Measurements from ENCODE around the gene DEPP1.

DEPP1 gene

DNA sequence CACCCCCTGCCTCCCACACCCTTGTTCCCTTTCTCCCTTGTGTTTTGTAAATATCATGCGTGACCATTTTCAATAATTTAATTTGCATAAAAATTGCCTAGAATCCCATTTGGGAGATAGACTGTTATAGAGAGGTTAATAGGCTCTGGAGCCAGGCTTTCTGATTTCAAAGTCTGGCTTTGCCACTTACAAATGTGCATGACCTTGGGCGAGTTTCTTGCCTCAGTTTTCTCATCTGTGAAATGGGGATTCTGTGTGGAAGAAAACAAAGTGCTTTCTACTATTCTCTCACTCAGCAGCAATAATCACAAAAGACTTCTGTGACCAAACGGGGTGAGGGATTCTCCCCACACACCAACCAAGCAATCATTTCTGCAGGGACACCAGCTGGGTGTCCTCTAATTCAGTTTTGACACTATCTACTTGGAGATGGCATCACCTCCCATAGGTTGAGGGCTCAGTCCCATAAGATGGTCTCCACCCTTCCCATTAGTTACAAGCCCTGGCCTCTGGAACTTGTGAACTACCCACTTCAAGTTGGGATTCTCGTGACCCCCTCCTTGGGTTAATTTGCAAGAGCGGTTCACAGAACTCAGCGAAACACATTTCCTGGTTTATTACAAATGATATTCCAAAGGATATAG, 18.6 kb upstream of the DEPP1 start:
- H3K9me3 ChIP-seq (ENCODE audit: severe bottlenecking), result no peaks in the 10 kb centered on the region
- peaks cover 3% of the 10 kb centered on the region for H3K4me1 ChIP-seq (ENCODE audit: insufficient read depth, poor library complexity, severe bottlenecking)
- ATAC-seq (ENCODE audit: low read depth) (no peak), DNase-seq (ENCODE audit: low spot score) (no peak)
- no peaks in the 10 kb centered on the region; the same call in 1 of the 2 replicates for H3K36me3 ChIP-seq (ENCODE audit: low read depth)
- H3K4me3 ChIP-seq (ENCODE audit: severe bottlenecking), result no peak overlapping the region
- no peak overlapping the region for H3K27ac ChIP-seq (ENCODE audit: poor library complexity, severe bottlenecking)
- TF ChIP-seq, protein P1, sequence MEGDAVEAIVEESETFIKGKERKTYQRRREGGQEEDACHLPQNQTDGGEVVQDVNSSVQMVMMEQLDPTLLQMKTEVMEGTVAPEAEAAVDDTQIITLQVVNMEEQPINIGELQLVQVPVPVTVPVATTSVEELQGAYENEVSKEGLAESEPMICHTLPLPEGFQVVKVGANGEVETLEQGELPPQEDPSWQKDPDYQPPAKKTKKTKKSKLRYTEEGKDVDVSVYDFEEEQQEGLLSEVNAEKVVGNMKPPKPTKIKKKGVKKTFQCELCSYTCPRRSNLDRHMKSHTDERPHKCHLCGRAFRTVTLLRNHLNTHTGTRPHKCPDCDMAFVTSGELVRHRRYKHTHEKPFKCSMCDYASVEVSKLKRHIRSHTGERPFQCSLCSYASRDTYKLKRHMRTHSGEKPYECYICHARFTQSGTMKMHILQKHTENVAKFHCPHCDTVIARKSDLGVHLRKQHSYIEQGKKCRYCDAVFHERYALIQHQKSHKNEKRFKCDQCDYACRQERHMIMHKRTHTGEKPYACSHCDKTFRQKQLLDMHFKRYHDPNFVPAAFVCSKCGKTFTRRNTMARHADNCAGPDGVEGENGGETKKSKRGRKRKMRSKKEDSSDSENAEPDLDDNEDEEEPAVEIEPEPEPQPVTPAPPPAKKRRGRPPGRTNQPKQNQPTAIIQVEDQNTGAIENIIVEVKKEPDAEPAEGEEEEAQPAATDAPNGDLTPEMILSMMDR (IDR thresholded peaks at IDR 0.05; ENCODE audit: poor library complexity, severe bottlenecking), result no peak
- no peaks in the 10 kb centered on the region for H3K27me3 ChIP-seq (ENCODE audit: insufficient read depth, poor library complexity, severe bottlenecking)

DNA sequence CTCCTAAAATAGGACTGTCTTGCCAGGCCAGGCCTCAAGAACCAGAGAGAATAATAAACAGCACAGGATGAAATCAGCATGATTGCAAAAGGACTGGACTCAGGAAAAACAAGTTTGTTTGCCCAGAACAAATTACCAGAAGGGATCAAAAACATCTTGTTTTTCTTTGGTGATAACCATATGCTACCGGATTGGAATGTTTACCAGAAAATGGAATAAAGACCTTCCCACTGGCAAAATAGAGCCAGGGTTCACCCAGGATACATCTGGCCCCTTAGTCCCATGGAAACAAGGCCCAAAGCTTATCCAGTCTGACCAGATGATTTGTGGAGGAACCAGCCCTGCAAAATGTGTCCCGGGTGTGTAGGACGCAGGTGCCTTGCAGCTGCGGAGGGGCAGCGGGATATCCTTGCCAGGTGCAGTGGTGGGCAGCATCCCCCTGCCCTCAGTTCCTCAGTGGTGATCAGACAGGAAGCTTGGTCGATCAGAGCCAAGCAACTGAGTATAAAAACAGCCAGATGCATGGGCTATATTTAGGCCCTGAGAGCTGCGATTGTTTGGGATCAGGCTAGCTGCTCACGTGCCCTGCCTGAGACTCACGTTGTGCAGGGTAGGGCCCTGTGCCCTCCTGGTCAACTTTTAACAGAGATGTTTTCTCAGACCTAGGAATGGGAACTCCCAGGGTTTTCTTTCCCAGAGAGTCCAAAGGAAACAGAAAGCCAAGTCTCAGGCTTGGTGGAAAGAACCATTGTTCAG, 17.5 kb upstream of the DEPP1 start:
- DNase-seq (ENCODE audit: low spot score), result no peak
- Histone ChIP-seq H3K4me3 (ENCODE audit: severe bottlenecking) (no peak overlapping the region), H3K36me3 (ENCODE audit: low read depth) (no peaks in the 10 kb centered on the region), H3K4me1 (ENCODE audit: insufficient read depth, poor library complexity, severe bottlenecking) (no peaks in the 10 kb centered on the region), H3K27ac (ENCODE audit: poor library complexity, severe bottlenecking) (no peak overlapping the region), H3K27me3 (ENCODE audit: insufficient read depth, poor library complexity, severe bottlenecking) (no peaks in the 10 kb centered on the region), H3K9me3 (ENCODE audit: severe bottlenecking) (no peaks in the 10 kb centered on the region)
- TF ChIP-seq, protein P1 (IDR thresholded peaks at IDR 0.05; ENCODE audit: poor library complexity, severe bottlenecking), result no peak
- ATAC-seq (ENCODE audit: low read depth), result no peak

DNA sequence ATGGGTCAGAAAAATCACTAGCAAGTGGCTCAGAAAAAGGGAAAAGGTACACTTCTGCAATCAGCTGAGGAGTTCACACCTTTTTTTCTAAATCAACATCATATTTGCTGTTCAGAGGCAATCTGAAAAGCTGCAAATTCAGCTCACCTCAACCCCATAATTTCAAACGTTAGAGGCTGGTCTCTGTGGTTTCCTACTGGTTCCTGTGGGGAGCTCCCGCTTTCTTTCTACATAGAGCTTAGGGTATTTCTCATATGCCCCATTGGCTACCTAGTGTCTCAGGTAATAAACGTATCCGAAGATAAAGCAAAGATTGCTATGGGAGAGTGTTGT, 16.9 kb upstream of the DEPP1 start:
- no peaks in the 10 kb centered on the region for H3K36me3 ChIP-seq (ENCODE audit: low read depth)
- no peaks in the 10 kb centered on the region for H3K9me3 ChIP-seq (ENCODE audit: severe bottlenecking)
- TF ChIP-seq, protein P1 (IDR thresholded peaks at IDR 0.05; ENCODE audit: poor library complexity, severe bottlenecking), result no peak
- DNase-seq (ENCODE audit: low spot score) (no peak), ATAC-seq (ENCODE audit: low read depth) (no peak)
- no peaks in the 10 kb centered on the region for H3K27me3 ChIP-seq (ENCODE audit: insufficient read depth, poor library complexity, severe bottlenecking)
- H3K4me3 ChIP-seq (ENCODE audit: severe bottlenecking), result no peak overlapping the region
- H3K27ac ChIP-seq (ENCODE audit: poor library complexity, severe bottlenecking), result no peak overlapping the region
- no peaks in the 10 kb centered on the region for H3K4me1 ChIP-seq (ENCODE audit: insufficient read depth, poor library complexity, severe bottlenecking)

DNA sequence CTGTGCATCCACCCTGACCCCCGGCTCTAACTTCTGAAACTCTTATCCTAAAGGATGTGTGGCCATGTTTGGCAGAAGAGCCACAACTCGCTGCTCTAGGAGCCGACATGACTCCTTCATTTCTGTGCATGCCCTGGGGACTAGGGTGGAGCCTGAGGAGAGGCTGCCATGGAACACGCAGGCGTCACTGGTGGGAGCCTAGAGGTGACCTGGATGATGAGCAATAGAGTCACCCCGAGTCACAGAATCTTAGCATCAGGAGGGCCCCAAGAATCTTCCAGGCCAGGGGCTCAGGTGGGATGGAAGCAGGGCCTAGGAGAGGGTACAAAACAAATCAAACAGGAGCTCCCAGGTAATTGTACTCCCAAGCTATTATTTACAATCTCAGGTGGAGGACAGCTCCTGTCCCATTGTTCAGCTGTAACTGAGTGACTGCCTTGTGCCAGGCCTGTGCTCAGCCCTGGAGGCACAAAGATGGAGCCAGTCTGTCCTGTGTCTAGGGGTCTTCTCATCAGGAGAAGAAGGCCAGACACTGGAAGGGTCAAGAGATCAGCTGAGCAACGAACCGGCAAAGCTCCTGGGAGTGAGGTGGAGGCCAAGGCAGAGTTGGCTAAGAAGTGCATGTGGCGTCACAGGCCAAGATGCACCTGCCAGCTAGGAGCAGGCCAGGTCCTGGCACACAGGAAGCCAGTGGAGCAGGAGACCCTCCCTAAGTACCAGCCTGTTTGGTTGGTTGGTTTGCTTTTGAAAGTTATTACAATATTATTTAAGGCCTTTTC, 16.3 kb upstream of the DEPP1 start:
- DNase-seq (ENCODE audit: low spot score) (no peak), ATAC-seq (ENCODE audit: low read depth) (no peak)
- no peaks in the 10 kb centered on the region for H3K9me3 ChIP-seq (ENCODE audit: severe bottlenecking)
- H3K4me3 ChIP-seq (ENCODE audit: severe bottlenecking), result no peak overlapping the region
- TF ChIP-seq, protein P1 (IDR thresholded peaks at IDR 0.05; ENCODE audit: poor library complexity, severe bottlenecking), result no peak
- H3K27ac ChIP-seq (ENCODE audit: poor library complexity, severe bottlenecking), result no peak overlapping the region
- no peaks in the 10 kb centered on the region for H3K4me1 ChIP-seq (ENCODE audit: insufficient read depth, poor library complexity, severe bottlenecking)
- no peaks in the 10 kb centered on the region for H3K27me3 ChIP-seq (ENCODE audit: insufficient read depth, poor library complexity, severe bottlenecking)
- no peaks in the 10 kb centered on the region for H3K36me3 ChIP-seq (ENCODE audit: low read depth)
